HG03025 (cell line): Measurements from ENCODE around the gene HAUS5.
"Not testable (repeated sequence)": the region's sequence is repeated elsewhere in the genome, so short reads cannot be mapped to it uniquely, and the experiment has no call there.

ENCODE experiments used
- ATAC-seq: cut with Tn5 transposase; IDR thresholded peaks from one replicate; pipeline ENCODE4 v1.9.1; 2021; ENCODE audit warnings: mild to moderate bottlenecking, moderate library complexity; ENCODE audit not compliant: unreplicated experiment, low FRiP score

HAUS5 gene

GRCh38 chr19:35607170-35607569, 5.4 kb upstream of the HAUS5 start:
- not testable (repeated sequence) for ATAC-seq

GRCh38 chr19:35607661-35608060, 4.9 kb upstream of the HAUS5 start:
- no peak for ATAC-seq

- no peak for ATAC-seq
Measured at GRCh38 chr19:35608251-35608650, 4.3 kb upstream of the HAUS5 start.

- ATAC-seq: no peak
Measured at GRCh38 chr19:35609851-35610353, 2.6 kb upstream of the HAUS5 start.

- ATAC-seq: no peak
Measured at GRCh38 chr19:35612224-35612558, 344 bp upstream of the HAUS5 start.

GRCh38 chr19:35613574-35613973, 1.0 kb downstream of the HAUS5 start:
- no peak for ATAC-seq

- no peak for ATAC-seq
Measured at GRCh38 chr19:35615036-35615435, 2.5 kb downstream of the HAUS5 start.

GRCh38 chr19:35618857-35619256, 6.3 kb downstream of the HAUS5 start:
- no peak for ATAC-seq

GRCh38 chr19:35619290-35619923, 6.9 kb downstream of the HAUS5 start:
- ATAC-seq: no peak

- ATAC-seq: no peak
Measured at GRCh38 chr19:35620001-35620400, 7.5 kb downstream of the HAUS5 start.

GRCh38 chr19:35621708-35622107, 9.2 kb downstream of the HAUS5 start:
- no peak for ATAC-seq

- no peak for ATAC-seq
Measured at GRCh38 chr19:35622750-35623149, 10.2 kb downstream of the HAUS5 start.

GRCh38 chr19:35623327-35624010, 10.9 kb downstream of the HAUS5 start:
- ATAC-seq: no peak

GRCh38 chr19:35628264-35628564, 15.7 kb downstream of the HAUS5 start:
- no peak for ATAC-seq

GRCh38 chr19:35628565-35629331, 16.2 kb downstream of the HAUS5 start, which contains the start of gene RBM42:
TSS of gene RBM42 (plus strand) at chr19:35629036. CDS start at chr19:35629154, 118 bp downstream.
- peak; percentile 91 for ATAC-seq

- no peak for ATAC-seq
Measured at GRCh38 chr19:35629332-35629633, 16.7 kb downstream of the HAUS5 start.

GRCh38 chr19:35633727-35634440, 21.3 kb downstream of the HAUS5 start:
- no peak for ATAC-seq

- ATAC-seq: no peak
Measured at GRCh38 chr19:35636651-35637050, 24.1 kb downstream of the HAUS5 start.

GRCh38 chr19:35637165-35637564, 24.6 kb downstream of the HAUS5 start:
- no peak for ATAC-seq

GRCh38 chr19:35639321-35639639, 26.7 kb downstream of the HAUS5 start:
- no peak for ATAC-seq

GRCh38 chr19:35639863-35640262, 27.3 kb downstream of the HAUS5 start:
- no peak for ATAC-seq
